Inferior parietal cortex (tissue), 1 donor: Measurements from ENCODE around the gene GMCL1.
"Not testable (repeated sequence)": the region's sequence is repeated elsewhere in the genome, so short reads cannot be mapped to it uniquely, and the experiment has no call there.

ENCODE experiments used
- DNase-seq: peaks from one replicate; pipeline ENCODE4 v3.0.0-alpha.2; 2016; ENCODE audit errors: extremely low spot score

Gene GMCL1, protein sequence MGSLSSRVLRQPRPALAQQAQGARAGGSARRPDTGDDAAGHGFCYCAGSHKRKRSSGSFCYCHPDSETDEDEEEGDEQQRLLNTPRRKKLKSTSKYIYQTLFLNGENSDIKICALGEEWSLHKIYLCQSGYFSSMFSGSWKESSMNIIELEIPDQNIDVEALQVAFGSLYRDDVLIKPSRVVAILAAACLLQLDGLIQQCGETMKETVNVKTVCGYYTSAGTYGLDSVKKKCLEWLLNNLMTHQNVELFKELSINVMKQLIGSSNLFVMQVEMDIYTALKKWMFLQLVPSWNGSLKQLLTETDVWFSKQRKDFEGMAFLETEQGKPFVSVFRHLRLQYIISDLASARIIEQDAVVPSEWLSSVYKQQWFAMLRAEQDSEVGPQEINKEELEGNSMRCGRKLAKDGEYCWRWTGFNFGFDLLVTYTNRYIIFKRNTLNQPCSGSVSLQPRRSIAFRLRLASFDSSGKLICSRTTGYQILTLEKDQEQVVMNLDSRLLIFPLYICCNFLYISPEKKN

DNA sequence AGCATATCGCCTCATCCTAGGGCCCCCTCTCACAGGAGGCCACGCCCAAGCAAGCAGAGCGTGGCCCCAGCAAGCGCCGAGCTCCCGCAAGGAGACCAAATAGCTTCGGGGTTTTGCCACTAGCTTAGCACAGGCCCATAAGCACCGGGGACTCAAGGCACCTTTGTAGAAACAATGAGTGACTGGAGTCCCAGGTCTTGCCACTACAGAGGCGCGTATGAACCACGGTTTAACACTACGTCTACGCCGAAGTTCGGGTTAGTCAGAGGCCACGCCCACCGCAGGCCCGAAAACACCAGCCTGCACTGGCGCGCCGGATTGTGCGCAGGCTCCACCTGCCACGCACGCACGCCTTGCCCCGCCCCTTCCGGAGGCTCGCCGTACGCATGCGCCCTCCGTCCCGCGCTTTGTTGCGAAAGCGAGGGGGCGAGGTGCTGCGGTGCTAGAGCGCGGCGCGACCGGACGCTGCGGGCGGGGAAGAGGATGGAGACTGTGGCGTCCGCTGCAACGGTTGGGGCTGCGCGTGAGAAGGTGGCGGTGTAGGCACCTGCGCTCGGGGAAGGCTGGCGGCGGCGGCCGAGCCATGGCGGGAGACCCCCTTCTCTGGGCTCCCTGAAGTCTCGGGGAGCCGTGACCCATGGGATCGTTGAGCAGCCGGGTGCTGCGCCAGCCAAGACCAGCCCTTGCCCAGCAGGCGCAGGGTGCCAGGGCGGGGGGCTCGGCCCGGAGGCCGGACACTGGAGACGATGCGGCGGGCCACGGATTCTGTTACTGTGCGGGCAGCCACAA, at the start of gene GMCL1:
Gene GMCL1, plus strand, starts transcription at position 405 of the 789 bp plus-strand sequence. Its CDS starts 233 bp downstream, at position 638.
- DNase-seq, result peak; percentile 97

DNA sequence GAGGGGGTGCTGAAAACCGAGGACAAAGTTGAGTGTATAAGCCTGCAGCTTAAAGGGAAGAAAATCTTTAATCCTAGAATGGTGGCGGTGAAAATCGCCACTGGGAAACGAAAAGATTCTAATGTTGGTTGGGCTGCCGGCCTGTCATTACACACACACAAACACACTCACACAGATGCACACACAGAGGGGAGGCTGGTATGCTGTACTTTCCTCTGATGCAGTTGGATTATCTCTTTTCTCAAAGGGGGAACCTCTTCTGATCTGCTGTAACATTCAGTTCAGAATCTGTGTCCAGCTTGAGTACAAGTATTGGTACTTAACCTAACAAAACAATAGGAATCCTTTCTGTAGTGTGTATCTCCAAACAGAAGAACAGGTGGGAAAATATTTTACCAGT, 48.5 kb upstream of the GMCL1 start:
- DNase-seq, result no peak

DNA sequence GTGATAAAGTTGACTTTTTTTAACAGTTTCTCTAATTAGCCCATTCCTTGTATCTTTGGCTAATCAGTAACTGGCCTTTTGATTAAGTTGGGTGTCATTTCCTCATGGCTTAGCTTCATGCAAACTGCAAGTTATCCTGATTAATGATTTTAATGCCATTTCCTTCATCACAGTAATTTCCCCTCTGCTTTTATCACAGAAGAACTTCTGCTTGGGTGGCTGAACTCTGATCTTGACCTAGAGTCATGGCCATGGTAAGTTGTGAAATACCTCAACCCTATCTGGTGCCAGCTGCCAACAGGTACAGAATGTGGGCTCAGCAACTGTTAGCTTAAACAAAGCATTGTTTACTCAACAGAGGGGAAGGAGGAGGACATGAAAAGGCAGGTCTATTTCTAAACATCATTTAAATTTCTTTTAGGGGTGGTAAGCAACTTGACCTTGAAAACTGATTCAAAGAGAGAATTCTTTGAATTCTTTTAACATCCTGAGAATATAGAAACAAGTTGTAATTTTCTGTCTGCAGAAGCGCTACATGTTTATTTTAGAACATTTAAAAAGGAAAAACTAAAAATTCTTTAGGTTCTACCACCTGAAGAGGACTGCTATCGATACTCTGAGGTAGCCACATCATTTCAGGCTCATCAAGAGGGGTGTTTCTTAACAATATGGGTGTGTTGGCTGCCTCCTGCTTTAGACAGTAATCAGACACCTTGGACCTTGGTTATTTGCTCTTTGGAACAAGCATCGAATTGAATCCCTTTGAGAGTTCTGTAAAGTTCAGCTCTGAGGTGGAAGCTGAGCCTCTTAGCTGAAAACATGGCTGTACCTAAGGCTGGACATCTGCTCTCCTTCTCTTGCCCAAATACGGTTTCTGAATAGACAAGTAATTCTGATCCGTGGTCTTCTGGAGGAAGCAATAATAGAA, 47.9 kb upstream of the GMCL1 start:
- DNase-seq, result no peak

DNA sequence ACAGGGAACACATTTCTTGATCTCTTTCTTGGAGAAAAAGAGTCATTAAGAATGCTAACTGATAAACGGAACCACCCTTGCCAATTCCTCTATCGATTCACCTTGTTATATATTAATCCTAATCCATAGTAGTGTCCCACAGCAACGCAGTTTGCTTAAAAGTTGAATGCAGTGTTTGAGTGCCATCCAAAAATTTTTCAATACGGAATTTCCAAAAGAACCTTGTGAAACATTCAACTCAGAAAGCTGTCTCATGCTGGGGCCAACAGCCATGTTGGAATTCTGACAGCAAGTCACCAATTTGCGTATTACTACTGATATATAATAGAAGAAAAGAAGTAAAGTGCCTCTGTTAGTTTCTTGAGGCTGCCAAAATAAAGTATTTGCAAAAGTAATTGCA, 45.2 kb upstream of the GMCL1 start:
- no peak for DNase-seq

DNA sequence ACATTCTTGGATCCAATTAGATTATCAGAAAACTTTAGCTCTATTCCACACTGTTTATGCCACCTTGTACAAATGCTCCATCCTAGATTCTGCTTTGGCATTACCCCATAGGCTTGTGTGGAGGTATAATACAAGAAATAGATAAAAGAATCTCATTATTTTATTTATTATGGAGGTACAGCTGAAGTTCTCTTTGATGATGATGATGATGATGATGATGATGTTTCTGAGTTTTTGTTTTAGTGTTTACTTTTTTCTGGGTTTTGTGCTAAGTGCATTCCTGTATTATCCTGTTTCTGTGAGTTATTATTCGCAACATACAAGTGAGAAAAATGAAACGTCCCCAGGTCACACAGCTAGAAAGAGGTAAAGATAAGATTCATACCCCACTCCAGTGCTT, 44.1 kb upstream of the GMCL1 start:
- DNase-seq, result no peak

DNA sequence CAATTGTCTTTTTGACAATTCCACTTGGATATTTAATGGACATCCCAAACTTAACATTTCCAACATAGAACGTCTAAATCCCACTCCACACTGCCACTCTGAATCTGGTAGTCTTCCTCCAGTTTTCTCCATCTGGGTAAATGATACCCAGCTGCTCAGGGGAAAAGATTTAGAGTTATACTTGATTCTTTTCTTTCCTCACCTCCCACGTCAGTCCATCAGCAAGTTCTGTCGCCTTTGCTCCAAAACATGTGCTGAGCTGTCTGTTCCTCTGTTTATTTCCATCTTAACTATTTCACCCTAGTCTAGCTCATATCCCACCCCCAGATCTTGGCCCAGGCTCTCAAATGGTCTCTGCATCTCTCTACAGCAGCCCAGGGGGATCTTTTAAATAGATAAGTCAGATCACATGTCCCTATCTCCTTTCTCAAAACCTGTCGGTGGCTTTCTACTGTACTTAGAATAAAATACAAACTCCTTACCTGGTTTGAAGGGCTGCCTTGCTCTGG, 43.4 kb upstream of the GMCL1 start:
- peak; percentile 52 for DNase-seq

DNA sequence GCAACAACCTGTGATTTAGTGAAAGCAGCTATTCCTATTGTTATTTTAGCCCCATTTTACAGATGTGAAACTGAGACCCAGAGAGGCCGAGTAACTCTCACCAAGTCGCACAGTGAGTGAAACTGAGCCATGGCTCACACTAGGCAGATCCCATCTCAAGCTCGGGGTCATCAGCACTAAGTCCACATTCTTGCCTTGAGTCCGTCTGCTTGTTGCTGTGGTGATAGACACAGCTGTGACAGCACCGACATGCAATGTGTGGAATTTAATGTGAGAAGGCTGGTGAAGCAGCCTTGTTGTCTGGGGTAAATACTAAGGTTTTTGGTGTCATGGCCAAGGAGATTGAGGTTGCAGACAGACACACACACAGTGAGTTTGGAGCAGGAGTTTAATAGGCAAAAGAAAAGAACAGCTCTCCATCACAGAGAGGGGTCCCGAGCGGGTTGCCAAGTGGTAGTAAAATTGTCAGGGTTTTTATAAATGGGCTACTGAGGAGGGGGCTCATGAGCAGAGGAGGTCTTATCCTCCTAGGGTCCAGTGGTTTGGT, 40.2 kb upstream of the GMCL1 start:
- DNase-seq, result no peak

DNA sequence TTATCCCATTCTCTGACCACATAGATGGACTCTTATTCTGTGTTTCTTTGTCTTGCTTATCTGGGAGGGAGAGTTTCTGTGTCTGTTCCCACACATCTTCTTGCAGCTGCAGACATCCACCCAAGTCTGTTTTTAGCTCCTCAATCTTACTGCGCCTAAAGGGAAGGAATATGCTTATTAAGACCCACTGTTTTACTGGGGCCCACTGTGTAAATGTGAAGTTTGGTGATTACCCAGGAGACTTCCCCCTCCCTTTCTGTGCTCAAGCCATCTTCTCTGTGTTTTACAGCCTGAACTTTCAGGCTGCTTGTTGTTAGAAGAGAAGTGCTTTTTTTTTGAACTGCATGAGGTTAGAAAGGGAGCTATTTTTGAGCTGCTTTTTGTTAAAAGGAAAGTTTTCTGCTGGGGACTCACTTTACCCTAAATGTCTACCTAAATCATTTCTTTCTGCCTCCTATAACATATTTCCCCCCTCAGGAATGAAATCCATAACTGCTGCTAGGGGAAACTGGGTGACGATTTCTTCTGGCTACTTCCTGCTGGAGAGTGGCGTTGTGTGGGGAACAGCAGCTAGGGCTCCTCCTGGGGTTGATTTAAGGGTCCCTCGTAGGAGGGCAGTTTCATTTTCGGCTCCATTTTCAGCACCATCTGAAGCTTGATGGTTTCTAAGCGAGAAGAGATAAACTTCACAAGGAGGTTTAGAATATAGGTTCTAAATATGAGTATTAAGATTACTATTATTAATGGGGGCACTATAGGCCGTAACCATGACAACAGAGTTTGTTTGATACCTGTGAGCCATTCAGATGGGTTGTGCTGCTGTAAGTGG, 39.5 kb upstream of the GMCL1 start:
- DNase-seq, result no peak

DNA sequence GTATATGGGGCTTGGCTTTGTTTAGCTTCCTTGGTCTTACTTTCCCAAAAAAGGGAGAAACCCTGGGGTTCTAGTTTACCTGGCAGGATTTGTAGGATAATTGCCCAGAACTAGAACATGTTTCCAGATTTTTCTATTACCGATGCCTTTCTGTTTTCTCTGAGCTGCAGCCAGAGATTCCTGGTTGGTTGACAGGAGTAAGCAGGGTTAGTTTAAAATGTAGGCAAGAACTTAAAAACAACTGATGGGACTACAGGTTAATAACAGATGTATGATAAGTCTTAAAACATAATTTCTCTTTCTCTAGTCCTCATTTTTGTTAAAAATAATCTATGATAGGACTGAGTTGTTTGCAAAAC, 38.9 kb upstream of the GMCL1 start:
- no peak for DNase-seq

DNA sequence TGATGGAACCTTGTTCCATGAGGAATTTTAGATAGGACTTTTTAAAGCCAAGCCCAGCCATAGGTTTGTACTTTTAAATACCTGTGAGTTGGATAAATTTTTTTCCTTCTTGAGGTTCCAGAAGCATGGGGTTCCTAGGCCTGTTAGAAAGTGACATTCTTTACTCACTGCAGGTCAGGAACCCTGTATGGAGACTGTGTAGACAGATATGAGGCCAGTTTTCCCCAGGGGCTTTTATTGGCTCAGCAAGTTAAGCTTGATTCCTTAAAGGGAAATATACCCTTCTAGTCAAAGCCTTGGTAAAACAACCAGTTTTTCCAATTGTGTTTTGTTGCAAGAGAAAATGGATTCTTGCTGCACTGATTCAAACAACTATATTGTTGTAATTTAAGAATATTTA, 38.4 kb upstream of the GMCL1 start:
- no peak for DNase-seq

DNA sequence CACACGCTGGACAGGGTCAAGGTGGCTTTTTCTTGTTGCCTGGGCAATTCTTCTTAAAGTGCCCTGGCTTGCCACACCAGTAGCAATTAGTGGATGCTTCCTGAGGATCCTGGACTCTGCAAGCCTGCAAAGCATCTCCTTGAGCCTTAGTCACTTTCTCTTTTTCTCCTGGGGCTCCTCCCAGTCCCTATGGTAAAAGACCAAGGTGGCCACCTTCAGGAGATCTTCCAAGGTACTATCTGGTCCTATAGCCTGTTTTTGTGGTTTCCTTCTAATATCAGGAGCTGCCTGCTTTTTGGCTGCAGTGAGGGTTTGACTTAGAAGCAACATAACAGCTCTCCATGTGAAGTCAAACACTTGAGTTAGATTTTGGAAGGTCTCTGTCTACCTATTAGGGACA, 33.3 kb upstream of the GMCL1 start:
- DNase-seq, result no peak

DNA sequence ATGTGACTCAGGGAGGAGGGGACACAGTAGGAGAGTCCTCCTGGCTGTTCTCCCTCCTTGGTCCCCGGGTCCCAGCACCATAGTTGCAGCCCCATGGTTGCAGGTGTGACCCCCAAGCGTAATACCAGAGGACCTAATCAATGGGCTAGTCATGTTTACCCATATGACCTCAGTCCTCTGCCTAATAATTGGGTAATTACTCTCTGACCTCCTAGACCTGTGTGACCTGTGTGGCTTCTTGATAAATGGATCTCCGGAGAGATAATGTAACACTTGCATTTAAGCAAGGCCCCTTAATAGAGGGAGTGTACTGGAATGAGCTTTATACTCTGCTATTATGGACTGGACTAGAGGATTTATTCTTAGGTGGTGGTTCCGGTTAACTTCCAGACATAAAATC, 32.2 kb upstream of the GMCL1 start:
- DNase-seq, result no peak

DNA sequence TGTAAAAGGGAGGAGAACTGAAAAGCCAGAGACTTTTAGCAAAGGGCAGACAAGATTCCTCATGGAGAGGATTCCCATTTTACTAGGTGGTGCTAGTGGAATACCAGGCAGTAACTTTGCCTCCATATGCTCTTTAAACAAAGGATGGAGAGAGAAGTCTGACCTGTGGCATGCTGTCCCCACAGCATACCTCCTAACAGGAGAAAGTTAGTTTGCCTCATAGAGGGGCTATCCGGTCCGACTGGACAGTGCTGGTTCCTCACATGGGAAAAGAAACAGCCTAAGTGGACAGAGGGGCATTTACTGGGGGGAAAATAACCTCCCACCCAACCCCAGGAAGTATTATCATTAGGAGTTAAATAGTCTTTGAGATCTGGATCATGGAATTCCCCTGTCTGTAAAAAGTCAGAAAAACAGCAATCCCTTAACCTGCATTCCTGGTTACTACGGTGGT, 31.6 kb upstream of the GMCL1 start:
- DNase-seq, result no peak

DNA sequence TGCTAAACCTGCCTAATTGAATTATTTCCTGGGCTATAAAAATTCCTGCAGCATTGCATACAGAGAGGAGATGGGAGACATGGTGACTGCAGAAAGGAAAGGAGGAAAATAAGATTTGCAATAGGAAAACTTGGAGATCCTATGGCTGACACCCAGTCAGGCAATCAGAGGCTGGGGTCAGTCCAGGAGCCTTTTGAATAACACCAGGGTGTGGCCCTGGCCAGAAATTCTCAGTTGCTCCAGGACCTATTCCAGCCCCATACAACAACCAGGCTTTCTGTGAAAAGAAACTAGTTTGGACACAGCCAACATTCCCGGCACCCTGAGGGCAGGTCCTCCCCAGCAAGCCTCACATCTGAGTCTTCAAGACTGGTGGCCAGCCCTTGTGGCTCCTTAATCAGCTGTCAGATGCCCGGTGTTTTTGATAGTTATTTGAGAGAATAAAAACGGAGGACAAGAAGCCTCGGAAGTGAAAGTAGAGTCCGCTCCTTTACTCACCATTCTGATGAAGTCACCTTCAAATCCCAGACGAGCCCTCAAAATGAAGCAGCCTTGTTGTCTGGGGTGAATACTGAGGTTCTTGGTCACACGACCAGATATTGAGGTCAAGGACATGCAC, 31.1 kb upstream of the GMCL1 start:
- DNase-seq, result no peak

DNA sequence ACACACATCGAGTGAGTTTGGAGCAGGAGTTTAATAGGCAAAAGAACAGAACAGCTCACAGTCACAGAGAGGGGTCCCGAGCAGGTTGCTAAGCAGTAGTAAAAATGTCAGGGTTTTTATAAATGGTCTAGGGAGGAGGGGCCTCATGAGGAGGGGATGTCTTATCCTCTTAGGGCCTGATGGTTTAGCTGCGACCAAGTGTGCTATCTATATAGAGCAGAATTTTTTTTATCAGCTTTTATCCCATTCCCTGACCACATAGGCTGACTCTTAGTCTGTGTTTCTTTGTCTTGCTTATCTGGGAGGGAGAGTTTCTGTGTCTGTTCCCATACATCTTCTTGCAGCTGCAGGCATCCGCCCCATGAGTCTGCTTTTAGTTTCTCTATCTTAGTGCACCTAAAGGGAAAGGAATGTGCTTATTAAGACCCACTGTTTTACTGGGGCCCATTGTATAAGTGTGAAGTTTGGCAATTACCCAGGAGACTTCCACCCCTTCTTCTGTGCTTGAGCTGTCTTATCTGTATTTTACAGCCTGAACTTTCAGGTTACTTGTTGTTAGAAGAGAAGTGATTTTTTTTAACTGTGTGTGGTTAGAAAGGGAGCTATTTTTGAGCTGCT, 30.4 kb upstream of the GMCL1 start:
- DNase-seq, result peak; percentile 47

DNA sequence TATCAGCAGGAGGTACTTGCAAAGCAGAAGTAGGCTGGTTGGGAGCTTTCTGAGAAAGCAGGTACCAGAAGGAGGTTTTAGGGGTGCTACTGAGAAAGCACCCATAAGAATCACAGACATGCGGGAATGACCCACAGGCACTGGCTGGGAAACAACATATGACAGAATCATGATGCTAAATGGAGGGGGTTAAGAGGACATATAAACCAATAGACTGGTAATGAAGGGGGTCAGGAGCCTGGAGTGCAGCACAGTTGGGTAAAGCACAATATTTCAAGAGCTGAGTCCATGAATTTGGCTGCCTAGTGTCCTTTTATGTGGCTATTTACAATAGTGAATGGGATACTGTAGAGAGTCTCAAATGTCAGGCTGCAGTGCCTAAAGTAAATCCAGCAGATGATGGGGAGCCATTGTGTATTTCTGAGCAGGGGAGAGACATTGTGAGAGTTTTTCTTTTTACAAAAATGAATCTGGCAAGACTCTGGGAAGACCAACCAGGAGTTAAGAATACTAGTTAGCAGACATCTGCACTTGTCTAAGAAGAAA, 27.6 kb upstream of the GMCL1 start:
- DNase-seq, result no peak

DNA sequence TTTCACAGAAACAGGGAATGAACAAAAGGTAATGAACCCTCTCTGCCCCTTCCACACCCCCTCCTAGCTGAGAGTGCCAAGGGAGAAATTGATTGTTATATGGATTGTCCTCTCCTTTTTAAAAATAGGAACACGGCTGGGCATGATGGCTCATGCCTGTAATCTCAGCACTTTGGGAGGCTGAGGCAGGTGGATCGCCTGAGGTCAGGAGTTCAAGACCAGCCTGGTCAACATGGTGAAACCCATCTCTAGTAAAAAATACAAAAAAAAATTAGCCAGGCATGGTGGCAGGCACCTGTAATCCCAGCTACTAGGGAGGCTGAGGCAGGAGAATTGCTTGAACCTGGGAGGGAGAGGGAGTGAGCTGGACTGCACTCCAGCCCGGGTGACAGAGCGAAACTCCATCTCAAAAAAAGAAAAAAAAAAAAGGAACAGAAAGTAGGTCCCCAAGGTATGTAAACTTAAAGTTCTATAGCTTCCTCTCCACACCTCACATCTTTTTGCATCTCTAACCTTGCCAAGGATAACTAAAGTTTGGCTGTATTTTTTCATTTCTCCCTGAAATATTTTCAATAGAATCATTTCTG, 26.6 kb upstream of the GMCL1 start:
- not testable (repeated sequence) for DNase-seq

DNA sequence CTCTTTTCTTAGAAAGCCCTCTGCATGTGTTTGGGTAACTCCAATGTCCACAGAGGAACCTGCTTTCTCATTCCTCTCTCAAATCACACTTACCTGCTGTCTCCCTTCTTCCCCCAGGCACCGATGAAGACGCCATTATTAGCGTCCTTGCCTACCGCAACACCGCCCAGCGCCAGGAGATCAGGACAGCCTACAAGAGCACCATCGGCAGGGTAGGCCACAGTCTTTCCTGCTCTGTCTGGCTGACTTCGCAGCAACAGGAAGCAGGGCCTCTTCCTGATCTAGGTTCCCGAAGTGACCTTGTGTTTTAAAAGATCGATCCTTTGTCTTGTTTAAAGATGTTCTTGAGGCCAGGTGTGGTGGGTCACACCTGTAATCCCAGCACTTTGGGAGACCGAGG, 25.0 kb upstream of the GMCL1 start:
- no peak for DNase-seq

DNA sequence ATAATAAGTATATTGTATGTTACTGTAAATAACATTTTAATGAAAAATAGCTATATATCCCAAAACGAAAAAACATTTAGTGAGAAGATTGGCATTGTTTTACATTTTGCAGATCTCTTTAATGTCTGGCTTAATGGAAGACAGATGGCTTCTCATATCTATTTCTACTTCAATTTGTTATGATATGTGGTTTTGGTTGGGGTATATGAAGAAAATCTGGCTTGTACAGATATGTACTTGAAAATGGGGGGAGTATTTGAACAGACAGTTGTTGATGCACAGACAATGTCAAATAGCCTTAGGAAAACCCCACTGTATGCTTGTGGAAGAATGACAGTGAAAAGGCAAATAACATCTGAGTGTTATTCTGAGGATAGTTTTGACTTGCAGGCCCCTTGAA, 23.6 kb upstream of the GMCL1 start:
- no peak for DNase-seq
